Measurements from ENCODE around the gene TFCP2L1.

DNA sequence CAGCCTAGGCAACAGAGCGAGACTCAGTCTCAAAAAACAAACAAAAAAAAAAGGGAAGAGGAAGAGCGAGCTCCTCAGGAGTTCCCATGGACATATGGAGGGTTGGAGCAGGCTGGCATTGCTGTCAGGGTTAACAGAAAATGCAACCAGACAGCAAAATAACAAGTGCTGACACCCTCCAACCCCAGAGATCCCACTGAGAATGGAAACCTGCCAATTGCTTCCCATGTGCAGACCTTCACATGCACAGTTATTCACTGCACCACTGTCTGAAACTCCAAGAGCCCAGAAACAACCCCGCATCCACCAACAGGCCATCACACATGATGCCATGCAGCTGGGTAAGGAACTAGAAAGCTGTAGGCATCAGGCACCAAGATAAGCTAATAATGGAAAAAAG, 43.5 kb downstream of the TFCP2L1 start:
- TF ChIP-seq CTCF (conservative IDR thresholded peaks at IDR 0.05; ENCODE audit: low read depth, low read length) (no peak), EZH2phosphoT487 (IDR thresholded peaks at IDR 0.05; ENCODE audit: borderline replicate concordance, low read length) (no peak)
